Prostate gland (tissue), 2 donors: Measurements from ENCODE around the gene FUT2.

ENCODE experiments used
- CTCF ChIP-seq, 4 experiments: fragments of 200-600 bp in 2 of 4; fragments of 450-650 bp in 2 of 4; sonication (generic) in 2 of 4; IDR thresholded peaks; 1 replicate in 3 of 4; 2 replicates in 1 of 4; pipeline ENCODE4 v1.5.1; 2016 to 2019; ENCODE audit warnings: antibody characterized with exemption in 4 of 4, mild to moderate bottlenecking in 2 of 4, moderate library complexity in 2 of 4
- POLR2A ChIP-seq: fragments of 450-650 bp; IDR thresholded peaks from one replicate; pipeline ENCODE4 v1.6.1; 2016; ENCODE audit warnings: antibody characterized with exemption, mild to moderate bottlenecking
- POLR2AphosphoS5 ChIP-seq: sonication (generic); formaldehyde crosslinking; IDR thresholded peaks from one replicate; pipeline ENCODE4 v1.6.1; 2017; ENCODE audit warnings: antibody characterized with exemption

GRCh38 chr19:48720251-48720612, 24.5 kb downstream of the FUT2 start:
- TF ChIP-seq POLR2A, result no peak
- TF ChIP-seq CTCF (IDR thresholded peaks at IDR 0.05), result no peak
- no peak for TF ChIP-seq POLR2AphosphoS5
